Measurements from ENCODE around the gene DHPS.
"Not testable (repeated sequence)": the region's sequence is repeated elsewhere in the genome, so short reads cannot be mapped to it uniquely, and the experiment has no call there.

The DHPS gene

DNA sequence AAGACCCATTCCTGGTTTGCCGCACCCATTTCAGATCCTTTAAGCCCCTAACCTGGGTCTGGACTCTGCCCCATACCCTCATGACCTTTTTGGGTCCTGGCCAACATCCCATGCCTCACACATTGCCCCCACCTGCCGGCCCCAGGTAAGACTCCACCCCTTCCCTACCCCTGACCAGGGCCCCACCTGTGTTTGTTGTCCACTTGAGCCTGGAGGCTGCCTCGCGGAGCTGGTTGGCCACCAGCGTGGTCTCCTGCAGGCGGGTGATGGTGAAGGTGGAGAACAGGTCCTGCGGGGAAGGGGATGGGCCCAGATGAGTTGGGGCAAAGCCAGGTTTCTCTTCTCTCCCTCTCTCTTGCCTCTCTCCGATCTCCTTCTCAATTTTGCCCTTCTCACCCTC, 34.6 kb downstream of the DHPS start:
- Histone ChIP-seq H3K36me3 (no peaks in the 10 kb centered on the region), H3K27me3 (no peaks in the 10 kb centered on the region), H3K4me3 (ENCODE audit: low read depth, low read length) (no peak overlapping the region), H3K4me1 (no peaks in the 10 kb centered on the region), H3K9me3 (no peaks in the 10 kb centered on the region; the same call in 1 of the 2 replicates)
- no peak for TF ChIP-seq CTCF (IDR thresholded peaks at IDR 0.05; ENCODE audit: low read depth, low read length)
- DNase-seq = no peak

DNA sequence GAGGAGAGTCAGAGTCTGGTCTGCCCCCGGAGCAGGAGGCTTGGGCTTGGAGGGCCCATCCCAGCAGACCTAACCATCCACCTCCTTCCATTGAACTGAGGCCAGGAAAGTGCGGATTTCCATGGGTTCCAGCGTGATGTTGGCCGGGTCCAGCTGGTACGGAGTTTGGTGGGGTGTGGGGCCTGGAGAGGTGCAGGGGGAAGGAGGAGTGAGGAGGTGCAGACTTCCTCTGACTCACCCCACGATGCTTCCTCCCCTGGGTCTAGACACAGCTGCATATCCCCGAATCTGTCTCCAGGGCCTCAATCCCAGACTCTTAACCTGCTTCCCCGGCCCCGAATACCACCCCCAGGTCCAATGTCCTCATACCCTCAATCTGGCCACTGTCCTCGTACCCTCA, 35.1 kb downstream of the DHPS start:
- no peak overlapping the region for H3K4me3 ChIP-seq (ENCODE audit: low read depth, low read length)
- no peaks in the 10 kb centered on the region; the same call in 1 of the 2 replicates for H3K9me3 ChIP-seq
- H3K36me3 ChIP-seq = no peaks in the 10 kb centered on the region
- H3K27me3 ChIP-seq = no peaks in the 10 kb centered on the region
- TF ChIP-seq CTCF (IDR thresholded peaks at IDR 0.05; ENCODE audit: low read depth, low read length) = no peak
- DNase-seq = no peak
- H3K4me1 ChIP-seq = no peaks in the 10 kb centered on the region

DNA sequence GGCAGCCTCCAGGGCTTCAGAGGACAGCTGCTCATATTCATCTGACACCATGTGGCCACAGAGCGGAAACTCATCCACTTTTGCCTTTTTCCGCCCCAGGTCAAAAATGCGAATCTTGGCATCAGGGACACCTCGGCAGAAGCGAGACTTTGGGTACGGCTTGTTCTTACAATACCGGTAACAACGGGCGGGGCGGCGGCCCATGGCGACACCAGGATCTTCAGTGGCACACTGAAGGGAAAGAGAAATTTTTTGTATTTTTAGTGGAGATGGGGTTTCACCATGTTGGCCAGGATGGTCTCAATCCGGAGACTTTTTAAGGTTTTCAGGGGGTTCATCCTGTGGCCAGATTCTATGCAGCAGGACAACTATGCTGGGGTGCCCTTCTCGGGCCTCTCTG, 38.0 kb downstream of the DHPS start:
- not testable (repeated sequence) for H3K4me3 ChIP-seq (ENCODE audit: low read depth, low read length); H3K27me3 ChIP-seq; H3K9me3 ChIP-seq; DNase-seq; H3K36me3 ChIP-seq; H3K4me1 ChIP-seq

DNA sequence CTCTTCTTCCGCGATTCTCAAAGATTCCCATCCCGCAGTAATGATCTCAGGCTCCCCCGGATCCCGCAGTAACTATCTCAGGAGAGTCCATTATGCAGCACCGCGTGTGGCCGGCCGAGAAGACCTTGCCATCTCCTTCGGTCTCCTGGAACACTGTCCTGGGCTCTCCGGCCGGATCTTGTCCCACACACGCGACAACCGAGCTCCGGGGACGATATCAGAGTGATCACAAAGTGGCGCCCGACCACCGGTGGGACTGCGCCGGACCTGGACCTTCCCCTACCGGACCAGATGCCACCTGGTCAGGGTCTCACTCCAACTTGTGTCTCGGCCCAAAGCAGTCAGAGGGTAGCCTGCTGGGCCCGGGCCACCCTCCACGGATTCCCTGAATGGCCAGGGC, 39.2 kb downstream of the DHPS start:
- no peak for TF ChIP-seq CTCF (IDR thresholded peaks at IDR 0.05; ENCODE audit: low read depth, low read length)
- DNase-seq = no peak
- Histone ChIP-seq H3K36me3 (no peaks in the 10 kb centered on the region), H3K4me3 (ENCODE audit: low read depth, low read length) (no peak overlapping the region), H3K27me3 (no peaks in the 10 kb centered on the region), H3K4me1 (no peaks in the 10 kb centered on the region), H3K9me3 (no peaks in the 10 kb centered on the region; the same call in 1 of the 2 replicates)

DNA sequence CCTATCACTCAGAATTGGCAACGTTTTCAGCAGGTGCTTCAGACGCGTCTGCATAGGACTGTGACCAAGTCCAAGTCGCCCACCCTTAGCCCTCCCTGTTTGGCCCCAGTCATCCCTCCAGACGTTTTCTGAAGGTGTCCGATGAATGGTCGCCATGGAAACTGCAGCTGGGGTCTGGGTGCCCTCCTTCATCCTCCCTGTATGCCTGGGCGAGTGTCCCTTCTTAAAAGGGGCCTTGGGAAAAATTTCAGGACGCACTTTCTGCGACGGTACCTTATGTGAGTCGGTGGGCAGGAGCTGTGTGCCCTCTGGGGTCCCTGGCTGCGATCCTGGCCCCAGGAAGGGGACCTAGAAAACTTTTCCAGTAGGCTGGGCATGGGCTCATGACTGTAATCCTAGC, 40.2 kb downstream of the DHPS start:
- TF ChIP-seq CTCF (IDR thresholded peaks at IDR 0.05; ENCODE audit: low read depth, low read length) = no peak
- no peaks in the 10 kb centered on the region for H3K27me3 ChIP-seq

DNA sequence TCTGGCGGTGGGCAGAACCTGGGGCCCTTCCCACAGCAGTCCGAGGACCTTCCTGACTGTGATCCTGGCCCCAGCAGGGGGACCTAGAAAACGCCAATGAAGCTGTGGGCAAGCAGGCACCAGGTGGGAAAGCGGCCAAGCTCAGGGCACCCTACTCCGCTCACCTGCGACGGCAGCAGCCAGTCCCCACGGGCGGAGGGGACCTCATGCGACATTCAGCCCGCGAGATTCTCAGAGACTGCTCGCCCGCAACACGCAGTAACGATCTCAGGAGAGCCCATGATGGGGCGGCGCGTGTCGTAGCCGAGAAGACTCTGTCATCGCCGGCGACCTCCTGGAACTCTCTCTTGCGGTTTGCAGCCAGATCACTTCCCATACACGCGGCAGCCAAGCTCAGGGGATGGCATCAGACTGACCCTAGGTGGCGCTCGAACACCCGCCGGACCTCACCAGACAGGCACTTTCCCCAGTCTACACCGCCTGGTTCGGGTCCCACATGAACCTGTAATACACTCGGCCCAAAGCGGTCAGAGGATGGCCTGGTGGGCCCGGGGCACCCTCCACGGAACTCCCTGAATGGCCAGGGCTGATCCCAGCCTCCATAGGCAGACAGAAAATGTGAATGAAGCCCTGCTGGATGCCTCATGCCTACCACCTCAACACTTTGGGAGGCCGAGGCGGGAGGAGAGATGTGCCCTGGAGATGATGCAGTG, 41.6 kb downstream of the DHPS start:
- Histone ChIP-seq H3K4me1 (no peaks in the 10 kb centered on the region), H3K9me3 (no peaks in the 10 kb centered on the region), H3K27me3 (no peaks in the 10 kb centered on the region), H3K4me3 (ENCODE audit: low read depth, low read length) (peak overlapping the region; percentile 33), H3K36me3 (no peaks in the 10 kb centered on the region)
- peak; percentile 79 for TF ChIP-seq CTCF (IDR thresholded peaks at IDR 0.05; ENCODE audit: low read depth, low read length)
- peak; percentile 84 for DNase-seq

More for the DNA sequence above, 40.2 kb downstream of the DHPS start:
- H3K4me3 ChIP-seq (ENCODE audit: low read depth, low read length) = no peak overlapping the region
- no peaks in the 10 kb centered on the region for H3K4me1 ChIP-seq
- H3K36me3 ChIP-seq = no peaks in the 10 kb centered on the region
- no peaks in the 10 kb centered on the region for H3K9me3 ChIP-seq
- DNase-seq = no peak
